AG08396 (cell line): ENCODE results near the gene ADAMTSL5.
"Not testable (repeated sequence)": the region's sequence is repeated elsewhere in the genome, so short reads cannot be mapped to it uniquely, and the experiment has no call there.

Experiments used
- DNase-seq: peaks from one replicate; pipeline ENCODE4 v3.0.0; 2012; ENCODE audit warnings: low spot score, mixed read lengths

The ADAMTSL5 gene

GRCh38 chr19:1530856-1531255 lies 18.0 kb upstream of the ADAMTSL5 start:
- not testable (repeated sequence) for DNase-seq

GRCh38 chr19:1529430-1529816 lies 16.6 kb upstream of the ADAMTSL5 start:
- no peak for DNase-seq

GRCh38 chr19:1528596-1529429 lies 16.0 kb upstream of the ADAMTSL5 start:
- no peak for DNase-seq

- no peak for DNase-seq
Observed at GRCh38 chr19:1527650-1528309, 15.0 kb upstream of the ADAMTSL5 start.

- no peak for DNase-seq
Observed at GRCh38 chr19:1526979-1527649, 14.3 kb upstream of the ADAMTSL5 start.

GRCh38 chr19:1526066-1526778 lies 13.4 kb upstream of the ADAMTSL5 start:
- no peak for DNase-seq

GRCh38 chr19:1525343-1525742 lies 12.5 kb upstream of the ADAMTSL5 start:
- DNase-seq: no peak

GRCh38 chr19:1524972-1525325 lies 12.1 kb upstream of the ADAMTSL5 start:
- DNase-seq: no peak

- no peak for DNase-seq
Observed at GRCh38 chr19:1524287-1524971, 11.6 kb upstream of the ADAMTSL5 start.

- DNase-seq: no peak
Observed at GRCh38 chr19:1523412-1524286, 10.8 kb upstream of the ADAMTSL5 start, which contains the start of gene PLK5. TSS of gene PLK5 (plus strand) at chr19:1524077. CDS start at chr19:1526997, 2,920 bp downstream.

GRCh38 chr19:1522838-1523237 lies 10.0 kb upstream of the ADAMTSL5 start:
- DNase-seq: no peak

GRCh38 chr19:1522061-1522460 lies 9.2 kb upstream of the ADAMTSL5 start:
- DNase-seq: no peak

GRCh38 chr19:1521636-1522035 lies 8.8 kb upstream of the ADAMTSL5 start:
- no peak for DNase-seq

GRCh38 chr19:1520203-1520780 lies 7.5 kb upstream of the ADAMTSL5 start:
- no peak for DNase-seq

GRCh38 chr19:1519802-1520201 lies 7.0 kb upstream of the ADAMTSL5 start:
- DNase-seq: not testable (repeated sequence)

GRCh38 chr19:1518471-1518870 lies 5.7 kb upstream of the ADAMTSL5 start:
- no peak for DNase-seq

- DNase-seq: no peak
Observed at GRCh38 chr19:1516395-1516753, 3.6 kb upstream of the ADAMTSL5 start.

GRCh38 chr19:1514986-1515721 lies 2.3 kb upstream of the ADAMTSL5 start:
- DNase-seq: no peak

- DNase-seq: no peak
Observed at GRCh38 chr19:1514295-1514661, 1.5 kb upstream of the ADAMTSL5 start.
